ES-I3 (cell line): ENCODE data around the gene TSFM.

Experiments
- H3K36me3 ChIP-seq: 2 replicates; pipeline ENCODE4 v1.6.1; 2013; ENCODE audit warnings: mild to moderate bottlenecking, low read length, control low read depth, moderate library complexity; ENCODE audit not compliant: insufficient read depth
- H3K4me1 ChIP-seq: 2 replicates; pipeline ENCODE4 v1.6.1; 2013; ENCODE audit warnings: mild to moderate bottlenecking, control low read depth, low read length; ENCODE audit not compliant: insufficient read depth
- H3K9ac ChIP-seq: 2 replicates; pipeline ENCODE4 v1.6.1; 2013; ENCODE audit warnings: low read depth, mild to moderate bottlenecking, low read length, moderate library complexity
- H3K9me3 ChIP-seq: 2 replicates; pipeline ENCODE4 v1.6.1; 2013; ENCODE audit warnings: mild to moderate bottlenecking, low read length, moderate library complexity; ENCODE audit not compliant: control insufficient read depth, insufficient read depth

TSFM gene

DNA sequence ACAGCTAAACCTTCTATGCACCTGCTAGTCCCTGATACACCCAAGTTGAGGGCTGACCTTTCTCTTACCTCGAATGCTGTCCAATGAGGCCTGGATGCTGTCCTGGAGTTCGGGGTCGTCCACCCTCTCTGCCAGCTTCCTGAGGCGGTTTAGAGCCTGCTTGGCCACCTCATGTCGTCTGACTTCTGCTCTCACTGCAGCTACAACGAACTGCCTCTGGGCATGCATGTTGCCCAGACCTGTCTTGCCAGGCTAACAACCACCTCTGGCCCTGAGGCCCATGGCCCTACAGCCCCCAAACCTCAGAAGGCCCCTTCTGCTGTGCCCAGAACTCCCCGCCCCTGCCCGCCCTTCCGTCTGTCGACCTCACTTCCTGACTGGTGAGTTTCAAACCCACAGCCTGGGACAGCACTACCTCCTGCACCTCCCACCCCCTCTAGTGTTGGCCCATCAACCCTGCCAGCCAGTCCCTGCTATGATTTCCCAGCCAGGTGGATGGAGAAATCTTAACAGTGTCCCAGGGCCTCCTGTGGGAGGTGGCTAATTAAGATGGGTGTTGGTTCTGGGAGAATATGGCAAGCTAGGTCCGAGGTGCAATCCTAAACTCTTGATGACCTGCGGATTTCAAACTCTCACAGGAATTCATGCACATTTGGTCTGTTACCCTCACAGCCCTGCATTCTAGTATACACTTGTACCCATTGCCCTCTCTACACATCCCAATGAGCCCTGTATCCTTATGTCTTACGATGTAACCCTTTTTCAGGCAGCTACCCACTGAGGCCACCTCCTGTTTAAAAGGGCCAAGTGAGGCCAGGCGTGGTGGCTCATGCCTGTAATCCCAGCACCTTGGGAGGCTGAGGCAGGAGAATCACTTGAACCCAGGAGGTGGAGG is 40.5 kb upstream of the TSFM start:
- Histone ChIP-seq H3K9me3 (no peaks in the 10 kb centered on the region), H3K36me3 (0 out of 2 replicates have a peak, but pooled peaks cover 3% of the 10 kb centered on the region), H3K4me1 (peaks cover 7% of the 10 kb centered on the region; the same call in 1 of the 2 replicates), H3K9ac (peak overlapping the region; percentile 22; the same call in 1 of the 2 replicates)

DNA sequence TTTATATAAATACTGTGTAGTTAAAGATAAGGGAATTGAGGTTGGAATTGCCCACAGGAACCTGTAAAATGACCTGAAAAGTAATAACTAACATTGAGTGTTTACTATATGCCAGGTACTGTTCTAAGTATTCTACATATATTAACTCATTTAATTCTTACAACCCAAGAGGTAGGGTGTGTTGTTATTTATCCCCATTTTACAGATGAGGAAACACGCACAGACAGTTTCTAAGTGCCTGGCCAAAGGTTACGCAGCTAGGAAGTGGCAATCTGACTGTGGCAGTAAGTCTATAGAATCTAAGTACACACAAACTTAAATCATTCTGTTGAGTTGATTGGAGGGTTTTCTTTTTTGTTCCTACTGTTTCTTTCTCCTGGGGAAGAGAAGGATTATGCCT is 38.8 kb upstream of the TSFM start:
- Histone ChIP-seq H3K9ac (no peak overlapping the region), H3K36me3 (peaks cover 11% of the 10 kb centered on the region; the same call in 1 of the 2 replicates), H3K9me3 (no peaks in the 10 kb centered on the region), H3K4me1 (peaks cover 7% of the 10 kb centered on the region; the same call in 1 of the 2 replicates)

DNA sequence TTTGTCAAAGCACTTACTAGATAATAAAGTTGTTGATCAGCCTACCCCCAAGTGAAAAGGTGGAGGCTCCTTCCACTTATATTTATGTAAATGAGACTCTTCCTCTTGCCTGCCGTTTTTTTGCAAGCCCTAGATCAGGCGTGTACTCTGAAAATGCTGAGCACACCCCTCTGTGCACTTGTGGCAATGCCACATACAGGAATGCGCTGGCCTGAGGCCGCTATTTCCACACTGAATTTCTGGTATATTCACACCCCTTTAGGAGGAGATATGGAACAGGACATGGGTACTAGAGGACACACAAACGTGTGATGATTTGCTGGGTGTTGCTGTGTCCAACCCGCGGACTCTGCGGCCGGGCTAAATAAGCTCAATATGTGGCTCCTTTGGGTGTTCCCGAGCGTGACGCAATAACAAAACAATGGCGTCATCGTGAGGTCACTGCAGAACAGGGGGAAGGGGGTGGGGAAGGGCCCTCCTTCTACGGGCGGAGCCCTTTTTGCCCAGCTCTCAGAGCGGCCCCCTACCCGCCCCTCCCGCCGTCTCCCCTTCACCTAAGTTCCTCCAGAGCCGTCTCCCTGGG is 38.3 kb upstream of the TSFM start:
- Histone ChIP-seq H3K9me3 (no peaks in the 10 kb centered on the region), H3K9ac (peak overlapping the region; percentile 94), H3K4me1 (peaks cover 3% of the 10 kb centered on the region; the same call in 1 of the 2 replicates), H3K36me3 (peaks cover 14% of the 10 kb centered on the region; the same call in 1 of the 2 replicates)

DNA sequence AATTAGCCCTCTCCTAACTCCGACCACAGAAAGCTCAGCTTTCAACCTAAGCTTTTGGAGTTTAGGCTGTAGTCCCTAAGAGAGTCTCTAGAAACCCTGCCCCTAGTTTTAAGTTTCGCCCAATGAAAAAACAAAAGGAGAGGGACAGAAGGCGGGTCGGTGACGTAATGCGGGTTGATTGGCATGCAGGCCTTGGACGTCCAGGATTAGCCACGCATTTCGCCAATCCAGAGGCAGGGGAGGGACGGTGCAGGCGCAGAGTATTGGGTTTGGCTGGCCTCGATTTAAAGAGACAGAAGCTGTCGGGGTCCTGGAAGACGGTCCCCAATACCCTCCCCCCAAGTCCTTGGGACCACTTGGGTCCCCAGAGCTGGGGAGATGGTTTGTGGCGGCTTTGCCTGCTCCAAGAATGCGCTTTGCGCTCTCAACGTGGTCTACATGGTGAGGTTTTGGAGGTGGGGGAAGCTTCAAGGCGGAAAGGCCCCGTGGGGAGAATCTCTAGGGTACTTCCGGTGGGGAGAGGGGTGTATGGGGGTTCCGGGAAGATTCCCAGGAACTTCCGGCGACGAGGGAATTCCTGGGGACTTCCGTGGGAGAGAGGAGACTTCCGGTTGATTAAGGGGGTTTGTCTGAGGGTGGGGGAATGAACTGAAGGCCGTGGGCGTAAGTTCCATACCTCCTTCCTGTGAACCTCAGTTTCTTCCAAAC is 37.7 kb upstream of the TSFM start, which contains the start of gene TSPAN31:
TSS of gene TSPAN31 (plus strand) at position 263 of the 708 bp plus-strand sequence. CDS start at position 379, 116 bp downstream.
- peak within 1 kb of the TSS; percentile 94 for H3K9ac ChIP-seq
- H3K9me3 ChIP-seq = no peaks in the 10 kb centered on the region
- no peaks in the 10 kb centered on the region for H3K4me1 ChIP-seq
- peaks cover 17% of the 10 kb centered on the region; the same call in 1 of the 2 replicates for H3K36me3 ChIP-seq

DNA sequence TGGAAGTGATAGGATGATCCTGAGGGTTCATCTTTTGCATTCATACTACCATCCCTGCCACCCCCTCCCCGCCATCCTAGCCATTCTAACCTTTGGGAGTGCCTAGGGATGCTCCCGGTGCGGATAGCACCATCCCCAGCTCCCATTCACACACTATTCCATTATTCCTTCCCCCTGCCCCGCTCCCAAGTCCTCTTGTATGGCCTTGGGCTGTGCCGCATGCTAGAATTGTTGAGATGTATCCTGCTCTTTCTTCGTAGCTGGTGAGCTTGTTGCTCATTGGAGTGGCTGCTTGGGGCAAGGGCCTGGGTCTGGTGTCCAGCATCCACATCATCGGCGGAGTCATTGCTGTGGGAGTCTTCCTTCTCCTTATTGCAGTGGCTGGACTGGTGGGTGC is 37.1 kb upstream of the TSFM start:
- H3K36me3 ChIP-seq = peaks cover 17% of the 10 kb centered on the region; the same call in 1 of the 2 replicates
- no peaks in the 10 kb centered on the region for H3K4me1 ChIP-seq

DNA sequence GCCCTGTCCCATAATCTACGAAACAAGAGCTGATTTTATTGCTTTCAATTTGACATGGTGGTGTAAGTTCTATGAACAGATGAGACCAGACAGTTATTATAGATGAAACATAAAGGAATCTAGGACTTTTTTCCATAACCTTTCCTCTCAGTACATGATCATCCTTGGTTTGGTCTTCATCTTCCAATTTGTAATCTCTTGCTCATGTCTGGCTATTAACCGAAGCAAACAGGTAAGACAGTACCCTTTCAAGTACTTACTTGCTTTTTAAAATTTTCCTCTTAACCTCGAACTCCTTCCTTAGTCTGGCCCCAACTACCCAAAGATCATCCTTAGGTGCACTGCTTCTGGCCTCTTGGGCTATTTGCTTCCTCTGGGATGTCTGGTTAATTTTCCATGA is 36.6 kb upstream of the TSFM start:
- peaks cover 17% of the 10 kb centered on the region; the same call in 1 of the 2 replicates for H3K36me3 ChIP-seq
- no peak overlapping the region for H3K9ac ChIP-seq
- H3K4me1 ChIP-seq = no peaks in the 10 kb centered on the region
- no peaks in the 10 kb centered on the region for H3K9me3 ChIP-seq

More for the DNA sequence above, 37.1 kb upstream of the TSFM start:
- Histone ChIP-seq H3K9ac (peak overlapping the region; percentile 94), H3K9me3 (no peaks in the 10 kb centered on the region)

DNA sequence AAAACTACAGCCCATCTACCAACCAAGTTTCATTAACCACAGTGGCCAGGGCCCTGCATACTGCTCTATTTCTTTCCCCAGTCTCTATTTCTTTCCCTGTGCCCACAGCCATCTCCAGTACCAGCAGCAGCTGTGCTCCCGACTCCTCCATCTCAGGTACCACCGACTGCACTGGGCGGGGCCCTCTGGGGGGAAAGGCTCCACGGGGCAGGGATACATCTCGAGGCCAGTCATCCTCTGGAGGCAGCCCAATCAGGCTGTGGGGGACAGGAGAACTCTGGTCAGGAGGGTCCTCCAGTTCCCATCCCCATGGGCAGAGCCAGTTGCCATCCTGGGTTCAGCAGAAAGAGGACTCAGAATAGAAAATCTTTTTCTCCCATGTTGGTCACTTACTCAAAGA is 33.5 kb upstream of the TSFM start:
- Histone ChIP-seq H3K9ac (no peak overlapping the region), H3K9me3 (no peaks in the 10 kb centered on the region), H3K4me1 (peaks cover 7% of the 10 kb centered on the region; the same call in 1 of the 2 replicates), H3K36me3 (peaks cover 17% of the 10 kb centered on the region; the same call in 1 of the 2 replicates)

DNA sequence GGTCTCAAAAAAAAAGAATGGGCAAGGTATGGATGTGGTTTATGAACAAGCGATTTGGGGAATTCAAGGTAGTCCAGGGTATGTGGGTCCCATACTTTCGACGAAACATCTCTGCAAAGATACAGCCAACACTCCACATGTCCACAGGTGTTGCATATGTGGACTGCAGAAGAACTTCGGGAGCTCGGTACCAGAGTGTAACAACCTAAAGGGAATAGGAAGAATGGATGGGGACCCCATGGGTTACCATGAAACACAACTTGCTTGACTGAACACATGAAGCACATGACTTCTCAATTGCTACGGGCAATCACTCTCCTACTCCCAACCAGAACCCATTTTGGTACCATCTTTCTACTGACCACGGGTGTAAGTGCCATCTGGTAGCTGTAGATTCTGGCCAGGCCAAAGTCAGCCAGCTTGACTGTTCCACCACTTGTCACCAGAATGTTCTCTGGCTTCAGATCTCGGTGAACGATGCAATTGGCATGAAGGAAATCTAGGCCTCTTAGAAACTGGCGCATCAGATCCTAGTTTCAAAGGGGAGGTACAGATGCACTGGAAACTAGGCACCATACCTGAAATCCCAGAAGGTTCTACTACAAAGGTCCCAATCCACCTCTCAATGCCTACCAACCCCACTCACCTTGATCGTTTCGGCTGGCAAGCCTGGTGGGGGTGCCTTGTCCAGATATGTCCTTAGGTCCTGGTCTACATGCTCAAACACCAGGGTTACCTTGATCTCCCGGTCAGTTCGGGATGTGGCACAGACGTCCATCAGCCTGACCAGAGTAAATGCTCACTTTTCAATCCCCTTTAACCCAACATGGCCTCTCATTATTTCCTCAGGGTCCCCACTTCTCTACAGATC is 31.8 kb upstream of the TSFM start:
- H3K9ac ChIP-seq = peak overlapping the region; percentile 80
- H3K4me1 ChIP-seq = peaks cover 7% of the 10 kb centered on the region; the same call in 1 of the 2 replicates
- peaks cover 17% of the 10 kb centered on the region; the same call in 1 of the 2 replicates for H3K36me3 ChIP-seq
- no peaks in the 10 kb centered on the region; the same call in 1 of the 2 replicates for H3K9me3 ChIP-seq

DNA sequence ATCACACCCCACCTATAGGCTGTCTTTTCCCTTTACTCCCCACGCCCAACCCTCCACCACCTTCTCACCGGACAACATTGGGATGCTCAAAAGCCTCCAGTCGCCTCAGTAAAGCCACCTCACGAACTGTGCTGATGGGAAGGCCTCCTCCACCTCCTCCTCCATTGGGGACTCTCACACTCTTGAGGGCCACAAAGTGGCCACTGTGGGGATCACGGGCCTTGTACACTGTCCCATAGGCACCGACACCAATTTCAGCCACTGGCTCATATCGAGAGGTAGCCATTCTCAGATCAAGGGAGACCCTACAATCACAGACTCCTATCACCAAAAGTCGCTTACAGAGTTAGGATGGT is 31.2 kb upstream of the TSFM start:
- peaks cover 7% of the 10 kb centered on the region; the same call in 1 of the 2 replicates for H3K4me1 ChIP-seq
- no peaks in the 10 kb centered on the region; the same call in 1 of the 2 replicates for H3K9me3 ChIP-seq
- peak overlapping the region; percentile 80 for H3K9ac ChIP-seq
- peaks cover 17% of the 10 kb centered on the region; the same call in 1 of the 2 replicates for H3K36me3 ChIP-seq

DNA sequence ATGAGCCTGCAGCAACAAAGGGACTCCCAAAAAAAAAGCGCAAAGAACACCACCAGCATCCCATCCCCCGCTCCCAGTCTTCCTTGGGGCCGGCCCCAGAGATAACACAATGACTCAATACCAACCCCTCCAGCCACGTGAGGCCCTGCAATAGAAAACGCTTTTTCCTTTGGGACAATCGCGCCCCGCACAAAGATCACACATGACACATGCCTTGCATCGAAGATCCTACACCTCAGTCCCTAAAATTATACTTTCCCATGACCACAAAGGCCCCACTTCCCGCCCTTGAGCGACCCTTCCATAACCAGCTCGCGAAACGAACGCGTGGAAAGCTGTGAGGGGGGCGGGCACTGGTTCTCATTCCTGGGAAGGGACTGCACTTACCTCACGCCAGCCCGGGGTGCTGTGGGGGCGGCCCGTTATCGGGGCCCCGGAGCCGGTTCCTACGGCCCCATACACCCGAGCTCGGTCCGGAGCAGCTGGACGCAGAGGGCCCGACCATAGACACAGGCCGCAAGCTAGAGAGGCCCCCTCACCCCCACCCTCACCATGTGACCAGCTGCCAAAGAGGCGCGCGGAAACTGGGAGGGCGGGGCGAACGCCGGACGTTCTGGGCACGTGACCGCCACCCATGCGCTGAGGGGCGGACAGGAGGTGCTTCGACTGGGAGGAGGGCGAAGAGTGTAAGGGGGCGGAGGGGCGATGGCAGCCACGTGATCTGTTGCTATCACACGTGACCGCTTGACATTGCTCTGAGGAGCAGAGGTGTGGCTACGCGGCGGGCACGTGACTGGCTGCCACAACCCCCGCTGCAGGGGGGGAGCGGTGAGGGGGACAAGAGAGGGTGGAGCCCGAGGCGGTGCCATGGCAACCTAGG is 30.6 kb upstream of the TSFM start, which contains the start of gene CDK4:
TSS of gene CDK4 (minus strand) at position 523 of the 880 bp plus-strand sequence. CDS start 593 bp downstream, outside the sequence.
- Histone ChIP-seq H3K9me3 (no peaks in the 10 kb centered on the region; the same call in 1 of the 2 replicates), H3K4me1 (peaks cover 7% of the 10 kb centered on the region; the same call in 1 of the 2 replicates), H3K36me3 (peaks cover 14% of the 10 kb centered on the region; the same call in 1 of the 2 replicates), H3K9ac (peak within 1 kb of the TSS; percentile 80)

DNA sequence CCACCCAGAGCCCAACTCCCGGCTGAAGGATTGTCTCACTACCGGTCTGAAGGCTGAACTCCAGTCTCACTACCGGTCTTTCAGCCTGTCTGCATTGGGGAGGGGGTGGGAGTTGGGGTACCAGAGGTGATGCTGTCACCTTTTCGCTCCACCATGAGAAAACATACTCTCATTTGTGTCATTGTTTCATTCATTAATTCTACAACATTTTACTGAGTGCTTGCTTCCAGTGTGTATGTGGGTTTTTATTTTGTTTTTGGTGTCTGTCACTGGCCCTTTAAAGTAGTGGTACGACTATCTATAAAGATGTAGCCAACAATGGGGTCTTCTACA is 30.0 kb upstream of the TSFM start:
- Histone ChIP-seq H3K36me3 (peaks cover 13% of the 10 kb centered on the region; the same call in 1 of the 2 replicates), H3K9me3 (no peaks in the 10 kb centered on the region; the same call in 1 of the 2 replicates), H3K4me1 (peaks cover 7% of the 10 kb centered on the region; the same call in 1 of the 2 replicates), H3K9ac (peak overlapping the region; percentile 16; the same call in 1 of the 2 replicates)

DNA sequence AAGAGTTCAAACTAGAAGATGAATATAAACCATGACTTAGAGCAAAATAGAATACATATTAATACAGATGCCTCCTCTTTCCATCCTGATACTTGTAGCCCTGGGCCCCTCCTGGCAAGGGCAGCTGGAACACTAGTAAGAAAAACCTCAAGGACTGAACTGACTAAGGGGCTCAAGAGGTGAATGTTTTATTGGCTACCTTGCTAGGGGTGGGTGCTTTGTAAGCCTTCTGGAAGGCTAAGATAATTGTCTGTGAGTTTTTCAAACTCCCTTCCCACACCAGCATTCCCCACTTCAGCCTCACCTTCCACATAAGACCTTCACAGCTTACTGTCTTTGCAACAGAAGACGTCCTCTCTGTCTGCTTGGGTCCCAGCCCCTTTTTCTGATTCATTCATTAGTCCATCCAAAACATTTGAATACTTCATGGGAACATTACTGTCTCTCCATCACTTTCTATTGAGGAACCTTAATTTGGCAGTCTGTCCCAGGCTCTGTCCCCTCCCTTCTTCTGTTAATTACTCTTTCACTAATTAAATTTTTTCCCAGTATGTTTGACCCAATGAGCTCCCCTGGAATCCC is 28.7 kb upstream of the TSFM start:
- H3K9ac ChIP-seq = peak overlapping the region; percentile 47; the same call in 1 of the 2 replicates
- H3K4me1 ChIP-seq = peaks cover 7% of the 10 kb centered on the region; the same call in 1 of the 2 replicates
- peaks cover 6% of the 10 kb centered on the region; the same call in 1 of the 2 replicates for H3K36me3 ChIP-seq
- no peaks in the 10 kb centered on the region; the same call in 1 of the 2 replicates for H3K9me3 ChIP-seq
